Neuronal stem cell (in vitro differentiated cells): ENCODE data around the gene CS.

Experiments used
- DNase-seq: peaks from one replicate; pipeline ENCODE4 v3.0.0-alpha.2; 2013; ENCODE audit warnings: low spot score
- H2AFZ ChIP-seq: one replicate; pipeline ENCODE4 v1.6.1; 2013; ENCODE audit warnings: mild to moderate bottlenecking, low read length, inconsistent platforms
- H2AK5ac ChIP-seq: 2 replicates; pipeline ENCODE4 v1.6.1; 2013; ENCODE audit warnings: low read depth, mild to moderate bottlenecking, inconsistent platforms, low read length, moderate library complexity, mixed read lengths
- H2BK120ac ChIP-seq: 2 replicates; pipeline ENCODE4 v1.6.1; 2013; ENCODE audit warnings: low read depth, mild to moderate bottlenecking, inconsistent platforms, low read length, moderate library complexity, mixed read lengths
- H2BK12ac ChIP-seq: one replicate; pipeline ENCODE4 v1.6.1; 2013; ENCODE audit warnings: low read length, inconsistent platforms
- H2BK15ac ChIP-seq: 2 replicates; pipeline ENCODE4 v1.6.1; 2013; ENCODE audit warnings: mild to moderate bottlenecking, low read length, inconsistent platforms, mixed read lengths
- H2BK5ac ChIP-seq: one replicate; pipeline ENCODE4 v1.6.1; 2013; ENCODE audit warnings: inconsistent platforms, mild to moderate bottlenecking, low read length, moderate library complexity
- H3K14ac ChIP-seq: one replicate; pipeline ENCODE4 v1.6.1; 2013; ENCODE audit warnings: low read length, inconsistent platforms
- H3K18ac ChIP-seq: 2 replicates; pipeline ENCODE4 v1.6.1; 2013; ENCODE audit warnings: low read length, inconsistent platforms
- H3K23ac ChIP-seq: 2 replicates; pipeline ENCODE4 v1.6.1; 2013; ENCODE audit warnings: low read depth, mild to moderate bottlenecking, mixed read lengths, low read length, inconsistent platforms; ENCODE audit not compliant: poor library complexity
- H3K27ac ChIP-seq: replicated peaks from 3 replicates; pipeline ENCODE4 v1.5.1; 2013; ENCODE audit warnings: low read length, inconsistent platforms
- H3K27me3 ChIP-seq, 3 experiments: 2 replicates each; pipeline ENCODE4 v1.6.1; 2013; ENCODE audit warnings: low read length in 3 of 3, mild to moderate bottlenecking in 2 of 3, inconsistent platforms in 1 of 3, low read depth in 1 of 3, mixed read lengths in 1 of 3, moderate library complexity in 1 of 3; ENCODE audit not compliant: control insufficient read depth in 3 of 3, insufficient read depth in 3 of 3
- H3K36me3 ChIP-seq, 2 donors: replicated peaks in 1 of 2; 2 replicates each; pipeline ENCODE4 v1.6.1; 2013; ENCODE audit warnings: low read length in 2 of 2; ENCODE audit not compliant: control insufficient read depth in 2 of 2, insufficient read depth in 2 of 2
- H3K4ac ChIP-seq: 2 replicates; pipeline ENCODE4 v1.6.1; 2013; ENCODE audit warnings: inconsistent platforms, mild to moderate bottlenecking, low read length, moderate library complexity
- H3K4me1 ChIP-seq, 2 donors: 1 replicate in 1 of 2; 2 replicates in 1 of 2; pipeline ENCODE4 v1.6.1; 2013; ENCODE audit warnings: low read length in 2 of 2, low read depth in 1 of 2; ENCODE audit not compliant: control insufficient read depth in 2 of 2, insufficient read depth in 1 of 2
- H3K4me2 ChIP-seq: one replicate; pipeline ENCODE4 v1.6.1; 2013; ENCODE audit warnings: mild to moderate bottlenecking, low read length, inconsistent platforms; ENCODE audit not compliant: insufficient read depth, poor library complexity, severe bottlenecking
- H3K4me3 ChIP-seq, 2 donors: 2 replicates each; pipeline ENCODE4 v1.5.1; 2013; ENCODE audit warnings: low read length in 2 of 2, mild to moderate bottlenecking in 2 of 2, inconsistent platforms in 1 of 2, moderate library complexity in 1 of 2
- H3K79me1 ChIP-seq: one replicate; pipeline ENCODE4 v1.6.1; 2013; ENCODE audit warnings: low read depth, mild to moderate bottlenecking, inconsistent platforms, low read length, moderate library complexity
- H3K9ac ChIP-seq: one replicate; pipeline ENCODE4 v1.6.1; 2013; ENCODE audit warnings: mild to moderate bottlenecking, low read depth, low read length, inconsistent platforms; ENCODE audit not compliant: poor library complexity
- H3K9me3 ChIP-seq, 2 donors: replicated peaks in 1 of 2; 2 replicates each; pipeline versions ENCODE3 to v1.6.1; 2013; ENCODE audit warnings: low read length in 2 of 2, mild to moderate bottlenecking in 2 of 2, inconsistent platforms in 1 of 2, low read depth in 1 of 2, mixed read lengths in 1 of 2, moderate library complexity in 1 of 2; ENCODE audit not compliant: control insufficient read depth in 2 of 2, insufficient read depth in 1 of 2
- H4K8ac ChIP-seq: one replicate; pipeline ENCODE4 v1.6.1; 2013; ENCODE audit warnings: low read depth, mild to moderate bottlenecking, inconsistent platforms, low read length, moderate library complexity
- H4K91ac ChIP-seq: one replicate; pipeline ENCODE4 v1.6.1; 2013; ENCODE audit warnings: low read length, low read depth, mild to moderate bottlenecking, inconsistent platforms; ENCODE audit not compliant: poor library complexity
- WGBS, 2 donors: extraction: QIAGEN DNeasy Blood & Tissue Kit; methylation state at CpG; one replicate each; pipeline ENCODE4 v1.1.7; 2013; ENCODE audit warnings: missing lambda C conversion rate in 2 of 2, mixed read lengths in 1 of 2; ENCODE audit not compliant: insufficient read length in 2 of 2, insufficient replicate concordance in 1 of 2; ENCODE audit errors: extremely low coverage in 2 of 2; 5-methylcytosine and 5-hydroxymethylcytosine counted together

Gene CS

GRCh38 chr12:56236985-56237384 is 63.1 kb downstream of the CS start:
- H3K4ac ChIP-seq: no peak overlapping the region
- H3K14ac ChIP-seq: no peak overlapping the region
- H2AFZ ChIP-seq: no peak overlapping the region
- no peak overlapping the region for H3K4me3 ChIP-seq
- H3K9me3 ChIP-seq: peaks cover 5 to 6% of the 10 kb centered on the region in 2 donors
- H2BK120ac ChIP-seq: no peak overlapping the region
- no peak overlapping the region for H3K23ac ChIP-seq
- peak overlapping the region; percentile 39 for H2BK5ac ChIP-seq
- peaks cover 2% of the 10 kb centered on the region for H3K79me1 ChIP-seq
- H4K91ac ChIP-seq: no peak overlapping the region
- H3K36me3 ChIP-seq: peaks cover 37 to 58% of the 10 kb centered on the region in 2 donors
- no peak overlapping the region for H2AK5ac ChIP-seq
- no peak overlapping the region for H4K8ac ChIP-seq
- H3K27ac ChIP-seq: no peak overlapping the region
- no peak overlapping the region for H2BK12ac ChIP-seq
- no peak overlapping the region for H3K4me2 ChIP-seq
- no peak overlapping the region for H3K9ac ChIP-seq
- no peak for DNase-seq
- no peak overlapping the region for H3K18ac ChIP-seq
- peaks cover 0 to 2% of the 10 kb centered on the region in 2 donors for H3K4me1 ChIP-seq
- no CpG with 5 or more reads among the region's 5 CpGs for WGBS, 2 donors
- no peaks in the 10 kb centered on the region for H3K27me3 ChIP-seq
- no peak overlapping the region for H2BK15ac ChIP-seq

GRCh38 chr12:56236091-56236490 is 64.0 kb downstream of the CS start:
- no CpG with 5 or more reads among the region's 6 CpGs for WGBS, 2 donors
- H2AK5ac ChIP-seq: no peak overlapping the region
- no peak overlapping the region for H3K4me3 ChIP-seq
- H3K36me3 ChIP-seq: peaks cover 28 to 49% of the 10 kb centered on the region in 2 donors
- no peak overlapping the region for H4K91ac ChIP-seq
- no peak overlapping the region for H2BK15ac ChIP-seq
- peaks cover 0 to 2% of the 10 kb centered on the region in 2 donors for H3K9me3 ChIP-seq
- H3K79me1 ChIP-seq: no peaks in the 10 kb centered on the region
- H3K18ac ChIP-seq: no peak overlapping the region
- no peak overlapping the region for H2BK5ac ChIP-seq
- no peak for DNase-seq
- no peak overlapping the region for H3K4ac ChIP-seq
- no peak overlapping the region for H3K14ac ChIP-seq
- no peaks in the 10 kb centered on the region for H3K27me3 ChIP-seq
- no peak overlapping the region for H3K4me2 ChIP-seq
- H3K4me1 ChIP-seq: peaks cover 0 to 2% of the 10 kb centered on the region in 2 donors
- no peak overlapping the region for H3K23ac ChIP-seq
- no peak overlapping the region for H2BK12ac ChIP-seq
- H3K9ac ChIP-seq: no peak overlapping the region
- H3K27ac ChIP-seq: no peak overlapping the region
- H4K8ac ChIP-seq: no peak overlapping the region
- no peak overlapping the region for H2AFZ ChIP-seq
- H2BK120ac ChIP-seq: no peak overlapping the region

- Histone ChIP-seq H3K36me3 (peaks cover 21 to 37% of the 10 kb centered on the region in 2 donors), H3K27me3 (no peaks in the 10 kb centered on the region), H3K18ac (no peak overlapping the region), H3K14ac (no peak overlapping the region), H3K4me1 (peaks cover 0 to 2% of the 10 kb centered on the region in 2 donors), H2BK120ac (no peak overlapping the region), H4K8ac (no peak overlapping the region), H3K23ac (no peak overlapping the region), H2AK5ac (peak overlapping the region; percentile 7), H4K91ac (no peak overlapping the region), H3K9me3 (peaks cover 0 to 2% of the 10 kb centered on the region in 2 donors), H3K79me1 (no peaks in the 10 kb centered on the region), H3K9ac (peak overlapping the region; percentile 70), H3K4me2 (no peak overlapping the region), H2AFZ (no peak overlapping the region), H3K4me3 (peak overlapping the region in 1 of 2 donors; percentile 32), H3K27ac (no peak overlapping the region), H2BK5ac (no peak overlapping the region), H2BK12ac (no peak overlapping the region), H2BK15ac (no peak overlapping the region), H3K4ac (no peak overlapping the region)
- DNase-seq: no peak
- no CpG with 5 or more reads among the region's 16 CpGs for WGBS, 2 donors
Measured at GRCh38 chr12:56234746-56235436, 65.2 kb downstream of the CS start.

- no peaks in the 10 kb centered on the region for H3K27me3 ChIP-seq
- no peak overlapping the region for H3K4me3 ChIP-seq
- H2BK120ac ChIP-seq: no peak overlapping the region
- no peak overlapping the region for H3K23ac ChIP-seq
- no peak overlapping the region for H3K27ac ChIP-seq
- peak overlapping the region; percentile 52 for H2AK5ac ChIP-seq
- H3K14ac ChIP-seq: no peak overlapping the region
- no peaks in the 10 kb centered on the region for H3K79me1 ChIP-seq
- no peak overlapping the region for H3K18ac ChIP-seq
- DNase-seq: no peak
- no CpG with 5 or more reads among the region's 11 CpGs for WGBS, 2 donors
- no peak overlapping the region for H2AFZ ChIP-seq
- no peaks in the 10 kb centered on the region for H3K9me3 ChIP-seq
- H4K91ac ChIP-seq: no peak overlapping the region
- H3K36me3 ChIP-seq: peaks cover 8 to 18% of the 10 kb centered on the region in 2 donors
- H2BK12ac ChIP-seq: no peak overlapping the region
- no peak overlapping the region for H2BK5ac ChIP-seq
- H3K4me2 ChIP-seq: no peak overlapping the region
- no peak overlapping the region for H3K9ac ChIP-seq
- H3K4ac ChIP-seq: no peak overlapping the region
- no peaks in the 10 kb centered on the region for H3K4me1 ChIP-seq
- H4K8ac ChIP-seq: no peak overlapping the region
- peak overlapping the region; percentile 26 for H2BK15ac ChIP-seq
Measured at GRCh38 chr12:56231184-56231582, 68.9 kb downstream of the CS start.
